Ascending aorta (tissue), 2 donors: ENCODE measurements around the gene SLC35F3. TPM values are rescaled to one million over a fixed set of nuclear protein-coding genes. Genes with fewer than 3 reads are reported as not detected.
"Not testable (repeated sequence)": the region's sequence is repeated elsewhere in the genome, so short reads cannot be mapped to it uniquely, and the experiment has no call there.

Experiments
- DNase-seq, 2 donors: peaks; one replicate each; pipeline ENCODE4 v3.0.0-alpha.2; 2019; ENCODE audit warnings: low spot score in 2 of 2
- H3K27ac ChIP-seq, 2 donors: fragments of 200-600 bp; sonication (generic); one replicate each; pipeline ENCODE4 v1.5.1; 2016 to 2017; ENCODE audit warnings: mild to moderate bottlenecking in 1 of 2
- H3K27me3 ChIP-seq: fragments of 200-600 bp; sonication (generic); one replicate; pipeline ENCODE4 v1.5.1; 2017
- H3K36me3 ChIP-seq, 2 donors: fragments of 200-600 bp; sonication (generic); one replicate each; pipeline ENCODE4 v1.5.1; 2016
- H3K4me1 ChIP-seq, 2 donors: fragments of 200-600 bp; sonication (generic); one replicate each; pipeline ENCODE4 v1.5.1; 2016 to 2017; ENCODE audit warnings: mild to moderate bottlenecking in 1 of 2
- H3K4me3 ChIP-seq, 2 donors: fragments of 200-600 bp; sonication (generic); one replicate each; pipeline ENCODE4 v1.5.1; 2016 to 2017; ENCODE audit warnings: mild to moderate bottlenecking in 1 of 2
- H3K9me3 ChIP-seq, 2 donors: fragments of 200-600 bp; sonication (generic); one replicate each; pipeline ENCODE4 v1.5.1; 2016
- intact Hi-C: fragments of 100-400 bp; cut with DNase I; formaldehyde crosslinking; loops from one replicate; pipeline ENCODE4 v1.15.1; 2023
- total RNA-seq: library from RNA; depleted of rRNA; stranded (reverse); fragments of >200 nt; gene quantifications from one replicate; pipeline ENCODE4 v1.1.0, GENCODE V29; 2016
- TF ChIP-seq, protein P1 (sequence below), 3 experiments: fragments of 200-600 bp in 2 of 3; fragments of 450-650 bp in 1 of 3; sonication (generic) in 2 of 3; IDR thresholded peaks; one replicate each; pipeline ENCODE4 v1.5.1; 2016 to 2019; ENCODE audit warnings: antibody characterized with exemption in 3 of 3, mild to moderate bottlenecking in 1 of 3, moderate library complexity in 1 of 3

Gene SLC35F3
- total RNA-seq, 1 donor from 2014 or later = 1.4 TPM

DNA sequence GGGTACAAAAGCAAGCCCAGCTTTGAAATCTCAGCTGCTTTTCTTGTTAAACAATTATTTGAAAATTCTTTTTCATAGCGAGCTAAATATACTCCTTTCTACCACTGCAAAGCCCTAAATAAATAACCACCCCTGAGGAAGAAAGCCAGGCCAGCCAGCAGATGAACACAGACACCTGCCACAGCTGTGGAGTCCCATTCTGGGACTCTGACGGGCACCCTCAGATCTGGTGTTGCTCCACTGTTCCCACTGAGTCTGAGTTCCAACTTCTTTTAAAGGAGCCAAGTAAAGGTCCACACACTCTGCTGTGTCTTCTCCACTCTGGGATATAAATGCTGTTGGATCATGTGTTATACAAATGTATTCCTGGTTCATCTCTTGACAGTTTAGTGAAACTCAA, 391.1 kb downstream of the SLC35F3 start:
- Histone ChIP-seq H3K9me3 (no peaks in the 10 kb centered on the region), H3K27me3 (no peaks in the 10 kb centered on the region), H3K4me1 (no peaks in the 10 kb centered on the region), H3K27ac (no peak overlapping the region), H3K36me3 (no peaks in the 10 kb centered on the region), H3K4me3 (no peak overlapping the region)
- TF ChIP-seq, protein P1, sequence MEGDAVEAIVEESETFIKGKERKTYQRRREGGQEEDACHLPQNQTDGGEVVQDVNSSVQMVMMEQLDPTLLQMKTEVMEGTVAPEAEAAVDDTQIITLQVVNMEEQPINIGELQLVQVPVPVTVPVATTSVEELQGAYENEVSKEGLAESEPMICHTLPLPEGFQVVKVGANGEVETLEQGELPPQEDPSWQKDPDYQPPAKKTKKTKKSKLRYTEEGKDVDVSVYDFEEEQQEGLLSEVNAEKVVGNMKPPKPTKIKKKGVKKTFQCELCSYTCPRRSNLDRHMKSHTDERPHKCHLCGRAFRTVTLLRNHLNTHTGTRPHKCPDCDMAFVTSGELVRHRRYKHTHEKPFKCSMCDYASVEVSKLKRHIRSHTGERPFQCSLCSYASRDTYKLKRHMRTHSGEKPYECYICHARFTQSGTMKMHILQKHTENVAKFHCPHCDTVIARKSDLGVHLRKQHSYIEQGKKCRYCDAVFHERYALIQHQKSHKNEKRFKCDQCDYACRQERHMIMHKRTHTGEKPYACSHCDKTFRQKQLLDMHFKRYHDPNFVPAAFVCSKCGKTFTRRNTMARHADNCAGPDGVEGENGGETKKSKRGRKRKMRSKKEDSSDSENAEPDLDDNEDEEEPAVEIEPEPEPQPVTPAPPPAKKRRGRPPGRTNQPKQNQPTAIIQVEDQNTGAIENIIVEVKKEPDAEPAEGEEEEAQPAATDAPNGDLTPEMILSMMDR (IDR thresholded peaks at IDR 0.05) = no peak
- intact Hi-C loops = no loop called here
- DNase-seq = no peak

DNA sequence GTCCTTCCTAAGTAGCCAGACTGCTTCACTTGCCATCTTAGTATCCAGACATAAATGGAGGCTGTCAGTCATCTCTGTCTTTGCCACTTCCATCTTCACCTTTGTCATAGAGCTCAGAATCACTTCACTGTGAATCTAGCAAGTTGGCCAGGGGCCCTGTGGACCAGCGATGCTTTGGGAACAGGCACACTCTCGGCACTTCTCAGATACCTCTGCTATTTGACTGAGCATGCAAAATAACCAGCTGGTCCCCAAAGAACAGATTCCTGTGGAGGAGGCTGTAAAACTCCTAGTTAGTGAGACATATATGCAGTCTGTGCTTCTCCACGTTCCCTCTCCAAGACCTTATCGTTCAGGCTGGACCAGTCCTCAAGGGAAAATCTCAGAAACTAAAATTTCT, 392.0 kb downstream of the SLC35F3 start:
- TF ChIP-seq, protein P1 (IDR thresholded peaks at IDR 0.05) = no peak
- no peaks in the 10 kb centered on the region for H3K4me1 ChIP-seq
- H3K36me3 ChIP-seq = no peaks in the 10 kb centered on the region
- H3K4me3 ChIP-seq = no peak overlapping the region
- DNase-seq = no peak
- no peak overlapping the region for H3K27ac ChIP-seq
- intact Hi-C loops = no loop called here
- H3K27me3 ChIP-seq = no peaks in the 10 kb centered on the region
- no peaks in the 10 kb centered on the region for H3K9me3 ChIP-seq

GRCh38 chr1:234297668-234298067, 393.2 kb downstream of the SLC35F3 start:
- TF ChIP-seq, protein P1 (IDR thresholded peaks at IDR 0.05) = no peak
- Histone ChIP-seq H3K27ac (no peak overlapping the region), H3K27me3 (no peaks in the 10 kb centered on the region), H3K4me3 (no peak overlapping the region), H3K36me3 (no peaks in the 10 kb centered on the region), H3K9me3 (no peaks in the 10 kb centered on the region), H3K4me1 (no peaks in the 10 kb centered on the region)
- DNase-seq = no peak
- intact Hi-C loops = no loop called here

GRCh38 chr1:234300096-234300495, 395.6 kb downstream of the SLC35F3 start:
- no peak for DNase-seq
- H3K27me3 ChIP-seq = no peaks in the 10 kb centered on the region
- intact Hi-C loops = no loop called here
- no peaks in the 10 kb centered on the region for H3K36me3 ChIP-seq
- no peak overlapping the region for H3K4me3 ChIP-seq
- TF ChIP-seq, protein P1 (IDR thresholded peaks at IDR 0.05) = no peak
- no peaks in the 10 kb centered on the region for H3K9me3 ChIP-seq
- H3K27ac ChIP-seq = no peak overlapping the region
- no peaks in the 10 kb centered on the region for H3K4me1 ChIP-seq

DNA sequence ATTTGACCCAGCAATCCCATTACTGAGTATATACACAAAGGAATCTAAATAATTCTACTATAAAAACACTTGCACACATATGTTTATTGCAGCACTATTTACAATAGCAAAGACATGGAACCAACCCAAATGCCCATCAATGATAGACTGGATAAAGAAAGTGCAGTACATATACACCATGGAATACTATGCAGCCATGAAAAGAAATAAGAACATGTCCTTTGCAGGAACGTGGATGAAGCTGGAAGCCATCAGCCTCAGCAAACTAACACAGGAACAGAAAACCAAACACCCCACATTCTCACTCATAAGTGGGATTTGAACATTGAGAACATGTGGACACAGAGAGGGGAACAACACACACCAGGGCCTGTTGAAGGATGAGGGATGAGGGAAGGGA, 397.2 kb downstream of the SLC35F3 start:
- intact Hi-C loops, H3K27me3 ChIP-seq, H3K9me3 ChIP-seq, H3K36me3 ChIP-seq, H3K4me1 ChIP-seq, H3K27ac ChIP-seq, DNase-seq, H3K4me3 ChIP-seq: not testable (repeated sequence)

- no peaks in the 10 kb centered on the region for H3K9me3 ChIP-seq
- H3K36me3 ChIP-seq = no peaks in the 10 kb centered on the region
- H3K27ac ChIP-seq = no peak overlapping the region
- H3K4me1 ChIP-seq = no peaks in the 10 kb centered on the region
- TF ChIP-seq, protein P1 (IDR thresholded peaks at IDR 0.05) = no peak
- no peaks in the 10 kb centered on the region for H3K27me3 ChIP-seq
- intact Hi-C loops = no loop called here
- DNase-seq = no peak
- no peak overlapping the region for H3K4me3 ChIP-seq
Observed at GRCh38 chr1:234302354-234302962, 398.0 kb downstream of the SLC35F3 start.
